Measurements from ENCODE around the gene NBAS.

GRCh38 chr2:15506229-15506819 is 54.8 kb downstream of the NBAS start:
- TF ChIP-seq CTCF (IDR thresholded peaks at IDR 0.05) (no peak), EP300 (IDR thresholded peaks at IDR 0.05) (no peak)
